ENCODE data around the gene PCDHGA8. TPM values are rescaled to one million over a fixed set of nuclear protein-coding genes. Genes with fewer than 3 reads are reported as not detected.
"Not testable (repeated sequence)": the region's sequence is repeated elsewhere in the genome, so short reads cannot be mapped to it uniquely, and the experiment has no call there.

The PCDHGA8 gene
- total RNA-seq, 1 donor from 2014 or later, result 8.5 TPM

- peak; percentile 71 for TF ChIP-seq CTCF (IDR thresholded peaks at IDR 0.05; ENCODE audit: borderline replicate concordance)
- H3K27ac ChIP-seq (replicated peaks); H3K27me3 ChIP-seq (ENCODE audit: low read depth); intact Hi-C loops (cut with micrococcal nuclease): not testable (repeated sequence)
- Histone ChIP-seq H3K36me3 (peaks cover 33% of the 10 kb centered on the region), H3K4me3 (peak within 1 kb of the TSS; percentile 55), H3K4me1 (peaks cover 30% of the 10 kb centered on the region), H3K9me3 (replicated peaks) (peaks cover 96% of the 10 kb centered on the region)
- DNase-seq, result peak; percentile 42
Measured at GRCh38 chr5:141387557-141388311, 4.7 kb upstream of the PCDHGA8 start, which contains the start of gene PCDHGB4. TSS of gene PCDHGB4 (plus strand) at chr5:141387698. CDS start at chr5:141387885, 187 bp downstream.

- Histone ChIP-seq H3K9me3 (replicated peaks) (peaks cover 96% of the 10 kb centered on the region), H3K36me3 (peaks cover 38% of the 10 kb centered on the region), H3K4me1 (peaks cover 29% of the 10 kb centered on the region), H3K27ac (replicated peaks) (no peak overlapping the region), H3K27me3 (ENCODE audit: low read depth) (no peaks in the 10 kb centered on the region), H3K4me3 (no peak overlapping the region)
- DNase-seq, result no peak
- no peak for TF ChIP-seq CTCF (IDR thresholded peaks at IDR 0.05; ENCODE audit: borderline replicate concordance)
- intact Hi-C loops (cut with micrococcal nuclease), result no loop called here
Measured at GRCh38 chr5:141388661-141389060, 3.8 kb upstream of the PCDHGA8 start.

GRCh38 chr5:141389153-141390042 lies 3.0 kb upstream of the PCDHGA8 start:
- intact Hi-C loops (cut with micrococcal nuclease), result no loop called here
- peaks cover 29% of the 10 kb centered on the region for H3K4me1 ChIP-seq
- H3K4me3 ChIP-seq, result no peak overlapping the region
- H3K27ac ChIP-seq (replicated peaks), result no peak overlapping the region
- no peaks in the 10 kb centered on the region for H3K27me3 ChIP-seq (ENCODE audit: low read depth)
- H3K9me3 ChIP-seq (replicated peaks), result peaks cover 96% of the 10 kb centered on the region
- DNase-seq, result no peak
- TF ChIP-seq CTCF (IDR thresholded peaks at IDR 0.05; ENCODE audit: borderline replicate concordance), result no peak
- peaks cover 42% of the 10 kb centered on the region for H3K36me3 ChIP-seq

GRCh38 chr5:141393267-141393666 lies 834 bp downstream of the PCDHGA8 start:
- intact Hi-C loops (cut with micrococcal nuclease), result no loop called here
- no peak for DNase-seq
- Histone ChIP-seq H3K36me3 (peaks cover 35% of the 10 kb centered on the region), H3K4me1 (peaks cover 27% of the 10 kb centered on the region), H3K4me3 (no peak overlapping the region), H3K27me3 (ENCODE audit: low read depth) (no peaks in the 10 kb centered on the region), H3K27ac (replicated peaks) (no peak overlapping the region), H3K9me3 (replicated peaks) (peaks cover 94% of the 10 kb centered on the region)
- TF ChIP-seq CTCF (IDR thresholded peaks at IDR 0.05; ENCODE audit: borderline replicate concordance), result no peak

GRCh38 chr5:141394401-141395187 lies 2.2 kb downstream of the PCDHGA8 start:
- DNase-seq; intact Hi-C loops (cut with micrococcal nuclease); H3K4me3 ChIP-seq; H3K27me3 ChIP-seq (ENCODE audit: low read depth); H3K27ac ChIP-seq (replicated peaks): not testable (repeated sequence)
- Histone ChIP-seq H3K4me1 (peaks cover 32% of the 10 kb centered on the region), H3K36me3 (peaks cover 30% of the 10 kb centered on the region), H3K9me3 (replicated peaks) (peaks cover 93% of the 10 kb centered on the region)

Data from left ventricle myocardium inferior (tissue), 1 donor.